ENCODE data around the gene SMAD9. TPM values are rescaled to one million over a fixed set of nuclear protein-coding genes. Genes with fewer than 3 reads are reported as not detected.
A peak's percentile ranks its signal among the peaks of the same experiment; 100 is the strongest.

Gene SMAD9
- total and polyA plus RNA-seq, 2 of the 8 experiments (the other 6 are each of a cell fraction or from before 2014, with no cell fraction given), result 0.45 to 1.0 TPM

DNA sequence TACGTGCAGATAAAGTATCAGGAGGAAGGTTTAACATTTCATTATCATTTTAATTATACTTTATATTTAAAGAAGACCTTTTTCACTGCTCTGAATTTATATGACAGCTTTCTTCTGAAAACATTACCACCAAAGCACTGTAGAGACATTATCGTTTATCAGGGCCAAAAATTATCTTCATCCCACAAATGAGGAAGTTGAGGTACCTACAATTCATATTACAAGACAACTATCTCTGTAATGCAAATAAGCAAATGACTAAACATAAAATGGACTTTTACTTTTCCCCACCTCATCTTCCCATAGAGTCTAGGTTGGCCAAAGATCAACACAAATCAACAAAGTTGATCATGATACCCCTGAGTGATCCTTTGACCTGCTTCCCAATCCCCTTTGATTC is 30.9 kb upstream of the SMAD9 start:
- H3K4me3 ChIP-seq (ENCODE audit: extremely low read depth in 1 of 4, insufficient read depth in 2 of 4, low read depth in 3 of 4, low read length in 4 of 4), result no peak overlapping the region
- WGBS, 2 experiments (ENCODE audit: extremely low coverage in 1 of 2, insufficient coverage in 1 of 2, insufficient read length in 1 of 2, insufficient replicate concordance in 2 of 2, low coverage in 1 of 2, low lambda C conversion rate in 2 of 2, missing lambda C conversion rate in 1 of 2), result 84% methylated on average over 2 of the region's 2 CpGs; no CpG with 5 or more reads in 1 of the 2 experiments
- no peaks in the 10 kb centered on the region for H3K79me2 ChIP-seq (ENCODE audit: control insufficient read depth in 1 of 2, insufficient read depth in 2 of 2, low read length in 2 of 2)
- H3K79me1 ChIP-seq (ENCODE audit: low read depth, low read length), result no peaks in the 10 kb centered on the region
- no peak overlapping the region for H4K8ac ChIP-seq (ENCODE audit: extremely low read depth, insufficient read depth, low read length)
- H4K91ac ChIP-seq (replicated peaks; ENCODE audit: insufficient read length, low read length), result no peak overlapping the region
- no peaks in the 10 kb centered on the region for H3K23me2 ChIP-seq (ENCODE audit: low read depth, low read length)
- H3K36me3 ChIP-seq (ENCODE audit: control insufficient read depth in 2 of 4, insufficient read depth in 4 of 4, low read length in 3 of 4), result peaks cover 0 to 21% (median 0%) of the 10 kb centered on the region in 4 experiments; a peak in 3 of 8 replicates
- ChIA-PET CTCF (ENCODE audit: partially characterized antibody) (no interaction called here), POLR2A (ENCODE audit: partially characterized antibody) (interaction anchor here (1.5 kb wide), 1 partner anchor 10 kb away, joined by 3 read pairs; no protein-coding TSS in a partner anchor)
- no peak overlapping the region for H3K18ac ChIP-seq (ENCODE audit: extremely low read depth, low read length)
- H2BK15ac ChIP-seq (ENCODE audit: low read length), result no peak overlapping the region
- H3K9ac ChIP-seq (replicated peaks in 1 of 4; ENCODE audit: extremely low read depth in 1 of 4, low read depth in 3 of 4, low read length in 3 of 4), result no peak overlapping the region
- TF ChIP-seq CEBPB (IDR thresholded peaks at IDR 0.05; ENCODE audit: low read depth, low read length) (no peak), FOSL1 (IDR thresholded peaks at IDR 0.05; ENCODE audit: insufficient read depth, low read depth, low read length) (no peak)
- TF ChIP-seq, protein P1, sequence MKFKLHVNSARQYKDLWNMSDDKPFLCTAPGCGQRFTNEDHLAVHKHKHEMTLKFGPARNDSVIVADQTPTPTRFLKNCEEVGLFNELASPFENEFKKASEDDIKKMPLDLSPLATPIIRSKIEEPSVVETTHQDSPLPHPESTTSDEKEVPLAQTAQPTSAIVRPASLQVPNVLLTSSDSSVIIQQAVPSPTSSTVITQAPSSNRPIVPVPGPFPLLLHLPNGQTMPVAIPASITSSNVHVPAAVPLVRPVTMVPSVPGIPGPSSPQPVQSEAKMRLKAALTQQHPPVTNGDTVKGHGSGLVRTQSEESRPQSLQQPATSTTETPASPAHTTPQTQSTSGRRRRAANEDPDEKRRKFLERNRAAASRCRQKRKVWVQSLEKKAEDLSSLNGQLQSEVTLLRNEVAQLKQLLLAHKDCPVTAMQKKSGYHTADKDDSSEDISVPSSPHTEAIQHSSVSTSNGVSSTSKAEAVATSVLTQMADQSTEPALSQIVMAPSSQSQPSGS (IDR thresholded peaks at IDR 0.05; ENCODE audit: low read length), result no peak
- no peak overlapping the region for H3K56ac ChIP-seq (replicated peaks; ENCODE audit: insufficient read length, low read depth, low read length)
- no peaks in the 10 kb centered on the region for H3K27me3 ChIP-seq (replicated peaks in 1 of 4; ENCODE audit: control insufficient read depth in 3 of 4, extremely low read depth in 1 of 4, insufficient read depth in 3 of 4, low read length in 3 of 4)
- H2BK120ac ChIP-seq (replicated peaks; ENCODE audit: low read depth, low read length), result no peak overlapping the region
- no peaks in the 10 kb centered on the region for H3K9me3 ChIP-seq (ENCODE audit: insufficient read depth in 2 of 2, low read depth in 1 of 2, low read length in 1 of 2)
- H3K4me2 ChIP-seq (ENCODE audit: insufficient read depth in 1 of 2, low read depth in 2 of 2, low read length in 2 of 2), result no peak overlapping the region
- no peak overlapping the region for H2AFZ ChIP-seq (ENCODE audit: low read length)
- H2BK5ac ChIP-seq (ENCODE audit: low read depth, low read length), result no peak overlapping the region
- DNase-seq (ENCODE audit: low read depth in 1 of 2, low spot score in 2 of 2) (no peak), FAIRE-seq (peak; percentile 52)
- no peak overlapping the region for H3K23ac ChIP-seq (ENCODE audit: insufficient read length)
- H3K27ac ChIP-seq (ENCODE audit: low read depth, low read length), result no peak overlapping the region
- H3K4me1 ChIP-seq (replicated peaks in 1 of 4; ENCODE audit: control insufficient read depth in 3 of 4, insufficient read depth in 4 of 4, low read length in 3 of 4), result 0 out of 7 replicates have a peak, but pooled peaks cover 0 to 3% (median 0%) of the 10 kb centered on the region in 4 experiments
- no peak overlapping the region for H4K5ac ChIP-seq (ENCODE audit: insufficient read length, low read depth, low read length)
- no peaks in the 10 kb centered on the region for H4K20me1 ChIP-seq (replicated peaks in 1 of 2; ENCODE audit: control insufficient read depth in 1 of 2, insufficient read depth in 2 of 2, low read length in 2 of 2)
- H2BK12ac ChIP-seq (ENCODE audit: low read depth, low read length), result no peak overlapping the region
- H2BK20ac ChIP-seq (ENCODE audit: low read length), result no peak overlapping the region
- H3K14ac ChIP-seq (ENCODE audit: insufficient read length), result no peak overlapping the region
- H3K4ac ChIP-seq (replicated peaks; ENCODE audit: insufficient read length, low read depth, low read length), result no peak overlapping the region
- no peak overlapping the region for H2AK5ac ChIP-seq (ENCODE audit: low read depth, low read length)
